ENCODE measurements around the gene GOLT1A. TPM values are rescaled to one million over a fixed set of nuclear protein-coding genes. Genes with fewer than 3 reads are reported as not detected.

GOLT1A gene
- total RNA-seq, 4 donors from 2014 or later, result 0.39 to 0.83 TPM; not detected in 2

- Histone ChIP-seq H3K9me3 (no peaks in the 10 kb centered on the region), H3K27ac (replicated peaks in 1 of 4) (no peak overlapping the region), H3K27me3 (peaks cover 0 to 8% (median 0%) of the 10 kb centered on the region in 4 donors), H3K4me1 (peaks cover 22 to 38% (median 25%) of the 10 kb centered on the region in 4 donors), H3K36me3 (peaks cover 0 to 43% (median 5%) of the 10 kb centered on the region in 4 donors), H3K4me3 (no peak overlapping the region)
- WGBS, result 100% methylated on average over 6 of the region's 12 CpGs
- DNase-seq (ENCODE audit: extremely low spot score), result no peak
- TF ChIP-seq POLR2AphosphoS5 (IDR thresholded peaks at IDR 0.05), result no peak
- no peak for TF ChIP-seq POLR2A (IDR thresholded peaks at IDR 0.05; ENCODE audit: low read depth)
- TF ChIP-seq CTCF (IDR thresholded peaks at IDR 0.05), result no peak
- no peak for TF ChIP-seq EP300 (IDR thresholded peaks at IDR 0.05)
- intact Hi-C loops (cut with DNase I), result no loop called here
These were observed 47.5 kb upstream of the GOLT1A start for GRCh38 chr1:204261266-204261665.

GRCh38 chr1:204260601-204261197 lies 46.9 kb upstream of the GOLT1A start:
- Histone ChIP-seq H3K4me3 (no peak overlapping the region), H3K9me3 (no peaks in the 10 kb centered on the region), H3K36me3 (peaks cover 0 to 43% (median 5%) of the 10 kb centered on the region in 4 donors), H3K27me3 (peaks cover 0 to 8% (median 0%) of the 10 kb centered on the region in 4 donors), H3K4me1 (peaks cover 17 to 34% (median 25%) of the 10 kb centered on the region in 4 donors), H3K27ac (replicated peaks in 1 of 4) (no peak overlapping the region)
- intact Hi-C loops (cut with DNase I), result no loop called here
- no peak for DNase-seq (ENCODE audit: extremely low spot score)
- TF ChIP-seq CTCF (IDR thresholded peaks at IDR 0.05) (no peak), EP300 (IDR thresholded peaks at IDR 0.05) (no peak), POLR2A (IDR thresholded peaks at IDR 0.05; ENCODE audit: low read depth) (no peak), POLR2AphosphoS5 (IDR thresholded peaks at IDR 0.05) (no peak)
- WGBS, result 89% methylated on average over 13 of the region's 14 CpGs

- peaks cover 0 to 39% (median 5%) of the 10 kb centered on the region in 4 donors for H3K36me3 ChIP-seq
- 92% methylated on average over 5 of the region's 5 CpGs for WGBS
- H3K4me3 ChIP-seq, result no peak overlapping the region
- peaks cover 11 to 34% (median 24%) of the 10 kb centered on the region in 4 donors for H3K4me1 ChIP-seq
- intact Hi-C loops (cut with DNase I), result no loop called here
- no peak overlapping the region for H3K27ac ChIP-seq (replicated peaks in 1 of 4)
- no peak for DNase-seq (ENCODE audit: extremely low spot score)
- no peaks in the 10 kb centered on the region for H3K9me3 ChIP-seq
- H3K27me3 ChIP-seq, result peaks cover 0 to 5% (median 0%) of the 10 kb centered on the region in 4 donors
- TF ChIP-seq EP300 (IDR thresholded peaks at IDR 0.05) (no peak), POLR2AphosphoS5 (IDR thresholded peaks at IDR 0.05) (no peak), CTCF (IDR thresholded peaks at IDR 0.05) (no peak), POLR2A (IDR thresholded peaks at IDR 0.05; ENCODE audit: low read depth) (no peak)
These were observed 46.0 kb upstream of the GOLT1A start for GRCh38 chr1:204259782-204260181.

- H3K36me3 ChIP-seq, result peaks cover 0 to 36% (median 5%) of the 10 kb centered on the region in 4 donors
These were observed 45.4 kb upstream of the GOLT1A start for GRCh38 chr1:204259196-204259595.

More at GRCh38 chr1:204259196-204259595, 45.4 kb upstream of the GOLT1A start:
- DNase-seq (ENCODE audit: extremely low spot score), result no peak
- Histone ChIP-seq H3K4me3 (no peak overlapping the region), H3K27me3 (no peaks in the 10 kb centered on the region), H3K9me3 (no peaks in the 10 kb centered on the region), H3K27ac (replicated peaks in 1 of 4) (no peak overlapping the region), H3K4me1 (peaks cover 5 to 32% (median 19%) of the 10 kb centered on the region in 4 donors)
- no peak for TF ChIP-seq POLR2A (IDR thresholded peaks at IDR 0.05; ENCODE audit: low read depth)
- TF ChIP-seq EP300 (IDR thresholded peaks at IDR 0.05), result no peak
- TF ChIP-seq POLR2AphosphoS5 (IDR thresholded peaks at IDR 0.05), result no peak
- no peak for TF ChIP-seq CTCF (IDR thresholded peaks at IDR 0.05)
- intact Hi-C loops (cut with DNase I), result no loop called here
- 99% methylated on average over 12 of the region's 18 CpGs for WGBS

Measured in esophagus muscularis mucosa (tissue), 4 donors.